HepG2 (cell line): ENCODE results near the gene RNF213. TPM values are rescaled to one million over a fixed set of nuclear protein-coding genes. Genes with fewer than 3 reads are reported as not detected.

Experiments used
- ARID4A ChIP-seq: sonication (generic); formaldehyde crosslinking; IDR thresholded peaks from 2 replicates; pipeline ENCODE4 v1.5.0; 2020; ENCODE audit warnings: mild to moderate bottlenecking, missing genetic modification reagents, borderline replicate concordance
- ARNTL ChIP-seq: sonication (generic); formaldehyde crosslinking; IDR thresholded peaks from 2 replicates; pipeline ENCODE4 v1.4.0; 2020; ENCODE audit warnings: mild to moderate bottlenecking, missing genetic modification reagents
- CHD4 ChIP-seq: fragments of 200-600 bp; sonication (generic); IDR thresholded peaks from 2 replicates; pipeline ENCODE4 v1.7.0; 2017; ENCODE audit warnings: mild to moderate bottlenecking, low read length, borderline replicate concordance
- DRAP1 ChIP-seq: IDR thresholded peaks from 2 replicates; pipeline ENCODE4 v1.6.1; 2016; ENCODE audit warnings: missing genetic modification reagents, missing compliant biosample characterization
- FOSL1 ChIP-seq: sonication (generic); formaldehyde crosslinking; IDR thresholded peaks from 2 replicates; pipeline ENCODE4 v1.9.0; 2021; ENCODE audit warnings: missing genetic modification reagents, borderline replicate concordance
- KLF15 ChIP-seq: sonication (generic); formaldehyde crosslinking; IDR thresholded peaks from 2 replicates; pipeline ENCODE4 v1.8.1; 2023; ENCODE audit warnings: borderline replicate concordance, mild to moderate bottlenecking, inconsistent platforms, missing genetic modification reagents, mixed read lengths
- KLF6 ChIP-seq: IDR thresholded peaks from 2 replicates; pipeline ENCODE4 v1.8.0; 2016; ENCODE audit warnings: missing biosample characterization, missing genetic modification reagents
- LCORL ChIP-seq, 2 experiments: fragments of 450-650 bp in 1 of 2; sonication (generic) in 1 of 2; formaldehyde crosslinking in 1 of 2; IDR thresholded peaks; 2 replicates each; pipeline versions ENCODE4 v1.5.0 to v1.6.1; 2017 to 2020; ENCODE audit warnings: antibody characterized with exemption in 1 of 2, missing genetic modification reagents in 1 of 2
- PITX1 ChIP-seq: sonication (generic); formaldehyde crosslinking; IDR thresholded peaks from 2 replicates; pipeline ENCODE4 v1.5.1; 2020; ENCODE audit warnings: mild to moderate bottlenecking, missing genetic modification reagents
- SALL2 ChIP-seq: sonication (generic); formaldehyde crosslinking; IDR thresholded peaks from 2 replicates; pipeline ENCODE4 v1.8.1; 2023; ENCODE audit warnings: mild to moderate bottlenecking, missing genetic modification reagents, inconsistent platforms
- SNAI1 ChIP-seq: sonication (generic); formaldehyde crosslinking; IDR thresholded peaks from 2 replicates; pipeline ENCODE4 v1.5.0; 2020; ENCODE audit warnings: mild to moderate bottlenecking, missing genetic modification reagents, borderline replicate concordance
- ZBTB1 ChIP-seq: sonication (generic); formaldehyde crosslinking; IDR thresholded peaks from 2 replicates; pipeline ENCODE4 v1.4.0; 2020; ENCODE audit warnings: missing genetic modification reagents, borderline replicate concordance
- ZBTB7B ChIP-seq: sonication (generic); formaldehyde crosslinking; IDR thresholded peaks from 2 replicates; pipeline ENCODE4 v1.4.0; 2020; ENCODE audit warnings: missing genetic modification reagents
- ZNF333 ChIP-seq: sonication (generic); formaldehyde crosslinking; IDR thresholded peaks from 2 replicates; pipeline ENCODE4 v1.4.0; 2020; ENCODE audit warnings: mild to moderate bottlenecking, missing genetic modification reagents, borderline replicate concordance
- ZNF350 ChIP-seq: sonication (generic); formaldehyde crosslinking; IDR thresholded peaks from 2 replicates; pipeline ENCODE4 v1.4.0; 2020; ENCODE audit warnings: mild to moderate bottlenecking, low read depth, missing genetic modification reagents, borderline replicate concordance
- ZNF569 ChIP-seq: sonication (generic); formaldehyde crosslinking; IDR thresholded peaks from 2 replicates; pipeline ENCODE4 v1.5.0; 2020; ENCODE audit warnings: mild to moderate bottlenecking, missing genetic modification reagents, moderate library complexity, borderline replicate concordance
- ZNF616 ChIP-seq: sonication (generic); formaldehyde crosslinking; IDR thresholded peaks from 2 replicates; pipeline ENCODE4 v1.5.0; 2020; ENCODE audit warnings: low read depth, mild to moderate bottlenecking, missing genetic modification reagents
- polyA plus RNA-seq, 8 experiments: library from polyadenylated mRNA; depleted of rRNA in 3 of 8; stranded (reverse) in 7 of 8; unstranded in 1 of 8; fragments of >200 nt; fragmentation: Illumina TruSeq in 4 of 8; extraction: Trizol in 4 of 8; gene quantifications; 2 replicates each; pipeline versions ENCODE4 v1.2.1 to v1.2.3, GENCODE V29; 2011 to 2016; ENCODE audit warnings: low read depth in 4 of 8, missing spikeins in 1 of 8, mixed read lengths in 1 of 8; ENCODE audit not compliant: insufficient read depth in 1 of 8
- total RNA-seq, 5 experiments: library from RNA; depleted of rRNA; stranded (reverse); fragments of >200 nt; fragmentation: Illumina TruSeq; extraction: Trizol; gene quantifications; 2 replicates each; pipeline ENCODE4 v1.2.3, GENCODE V29; 2016; ENCODE audit warnings: low read depth in 1 of 5
- TF ChIP-seq, protein P1 (sequence below): fragments of 450-650 bp; IDR thresholded peaks from 2 replicates; pipeline ENCODE4 v1.6.1; 2016
- TF ChIP-seq, protein P2 (sequence below): sonication (generic); formaldehyde crosslinking; conservative IDR thresholded peaks from 2 replicates; pipeline ENCODE4 v1.4.0; 2020; ENCODE audit warnings: missing genetic modification reagents
- TF ChIP-seq, protein P3 (sequence below): sonication (generic); formaldehyde crosslinking; IDR thresholded peaks from 2 replicates; pipeline ENCODE4 v1.4.0; 2020; ENCODE audit warnings: missing genetic modification reagents

The RNF213 gene
- total and polyA plus RNA-seq, 2 of the 13 experiments (the other 11 are each of a cell fraction or from before 2014, with no cell fraction given) = 38.6 to 38.7 TPM

GRCh38 chr17:80263253-80264204, 2.9 kb downstream of the RNF213 start (continued):
- peak; percentile 99 for TF ChIP-seq DRAP1 (CRISPR knock-in tag)
- peak; percentile 52; the same call in 1 of the 2 replicates for TF ChIP-seq ZBTB7B
- TF ChIP-seq LCORL (IDR thresholded peaks at IDR 0.05) = peak; percentile 77
- no peak; the same call in 1 of the 2 replicates for TF ChIP-seq LCORL (CRISPR knock-in tag; IDR thresholded peaks at IDR 0.05)
- TF ChIP-seq SNAI1 (CRISPR knock-in tag) = 0 out of 2 replicates have a peak, but pooled peaks have one; percentile 86
- TF ChIP-seq ZNF616 = no peak
- peak; percentile 69 for TF ChIP-seq ZNF350 (CRISPR knock-in tag)
- TF ChIP-seq, protein P1, sequence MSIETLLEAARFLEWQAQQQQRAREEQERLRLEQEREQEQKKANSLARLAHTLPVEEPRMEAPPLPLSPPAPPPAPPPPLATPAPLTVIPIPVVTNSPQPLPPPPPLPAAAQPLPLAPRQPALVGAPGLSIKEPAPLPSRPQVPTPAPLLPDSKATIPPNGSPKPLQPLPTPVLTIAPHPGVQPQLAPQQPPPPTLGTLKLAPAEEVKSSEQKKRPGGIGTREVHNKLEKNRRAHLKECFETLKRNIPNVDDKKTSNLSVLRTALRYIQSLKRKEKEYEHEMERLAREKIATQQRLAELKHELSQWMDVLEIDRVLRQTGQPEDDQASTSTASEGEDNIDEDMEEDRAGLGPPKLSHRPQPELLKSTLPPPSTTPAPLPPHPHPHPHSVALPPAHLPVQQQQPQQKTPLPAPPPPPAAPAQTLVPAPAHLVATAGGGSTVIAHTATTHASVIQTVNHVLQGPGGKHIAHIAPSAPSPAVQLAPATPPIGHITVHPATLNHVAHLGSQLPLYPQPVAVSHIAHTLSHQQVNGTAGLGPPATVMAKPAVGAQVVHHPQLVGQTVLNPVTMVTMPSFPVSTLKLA = peak; percentile 54; the same call in 1 of the 2 replicates
- TF ChIP-seq ARNTL (CRISPR knock-in tag) = peak; percentile 70
- no peak for TF ChIP-seq ZBTB1 (CRISPR knock-in tag)
- TF ChIP-seq, protein P2, sequence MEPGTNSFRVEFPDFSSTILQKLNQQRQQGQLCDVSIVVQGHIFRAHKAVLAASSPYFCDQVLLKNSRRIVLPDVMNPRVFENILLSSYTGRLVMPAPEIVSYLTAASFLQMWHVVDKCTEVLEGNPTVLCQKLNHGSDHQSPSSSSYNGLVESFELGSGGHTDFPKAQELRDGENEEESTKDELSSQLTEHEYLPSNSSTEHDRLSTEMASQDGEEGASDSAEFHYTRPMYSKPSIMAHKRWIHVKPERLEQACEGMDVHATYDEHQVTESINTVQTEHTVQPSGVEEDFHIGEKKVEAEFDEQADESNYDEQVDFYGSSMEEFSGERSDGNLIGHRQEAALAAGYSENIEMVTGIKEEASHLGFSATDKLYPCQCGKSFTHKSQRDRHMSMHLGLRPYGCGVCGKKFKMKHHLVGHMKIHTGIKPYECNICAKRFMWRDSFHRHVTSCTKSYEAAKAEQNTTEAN (CRISPR knock-in tag) = 0 out of 2 replicates have a peak, but pooled peaks have one; percentile 14
- peak; percentile 88 for TF ChIP-seq SALL2 (CRISPR knock-in tag)
- no peak for TF ChIP-seq KLF6 (CRISPR knock-in tag)
- TF ChIP-seq, protein P3, sequence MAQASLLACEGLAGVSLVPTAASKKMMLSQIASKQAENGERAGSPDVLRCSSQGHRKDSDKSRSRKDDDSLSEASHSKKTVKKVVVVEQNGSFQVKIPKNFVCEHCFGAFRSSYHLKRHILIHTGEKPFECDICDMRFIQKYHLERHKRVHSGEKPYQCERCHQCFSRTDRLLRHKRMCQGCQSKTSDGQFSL (CRISPR knock-in tag) = peak; percentile 62
- TF ChIP-seq FOSL1 (CRISPR knock-in tag) = no peak
- peak; percentile 64 for TF ChIP-seq PITX1
- TF ChIP-seq ARID4A (CRISPR knock-in tag) = peak; percentile 87; the same call in 1 of the 2 replicates
- TF ChIP-seq KLF15 (CRISPR knock-in tag) = 0 out of 2 replicates have a peak, but pooled peaks have one; percentile 21
- TF ChIP-seq CHD4 = no peak
- TF ChIP-seq ZNF333 (CRISPR knock-in tag) = peak; percentile 89; the same call in 1 of the 2 replicates
- TF ChIP-seq ZNF569 (CRISPR knock-in tag) = no peak
